NCI-H2107 (cell line): Measurements from ENCODE around the gene EIF1.
"Not testable (repeated sequence)": the region's sequence is repeated elsewhere in the genome, so short reads cannot be mapped to it uniquely, and the experiment has no call there.

Experiments used
- DNase-seq: peaks from one replicate; lab custom pipeline; 2025; lab: John Stamatoyannopoulos, UW

Gene EIF1

GRCh38 chr17:41655611-41656111, 33.0 kb upstream of the EIF1 start:
- peak; percentile 25 for DNase-seq

DNA sequence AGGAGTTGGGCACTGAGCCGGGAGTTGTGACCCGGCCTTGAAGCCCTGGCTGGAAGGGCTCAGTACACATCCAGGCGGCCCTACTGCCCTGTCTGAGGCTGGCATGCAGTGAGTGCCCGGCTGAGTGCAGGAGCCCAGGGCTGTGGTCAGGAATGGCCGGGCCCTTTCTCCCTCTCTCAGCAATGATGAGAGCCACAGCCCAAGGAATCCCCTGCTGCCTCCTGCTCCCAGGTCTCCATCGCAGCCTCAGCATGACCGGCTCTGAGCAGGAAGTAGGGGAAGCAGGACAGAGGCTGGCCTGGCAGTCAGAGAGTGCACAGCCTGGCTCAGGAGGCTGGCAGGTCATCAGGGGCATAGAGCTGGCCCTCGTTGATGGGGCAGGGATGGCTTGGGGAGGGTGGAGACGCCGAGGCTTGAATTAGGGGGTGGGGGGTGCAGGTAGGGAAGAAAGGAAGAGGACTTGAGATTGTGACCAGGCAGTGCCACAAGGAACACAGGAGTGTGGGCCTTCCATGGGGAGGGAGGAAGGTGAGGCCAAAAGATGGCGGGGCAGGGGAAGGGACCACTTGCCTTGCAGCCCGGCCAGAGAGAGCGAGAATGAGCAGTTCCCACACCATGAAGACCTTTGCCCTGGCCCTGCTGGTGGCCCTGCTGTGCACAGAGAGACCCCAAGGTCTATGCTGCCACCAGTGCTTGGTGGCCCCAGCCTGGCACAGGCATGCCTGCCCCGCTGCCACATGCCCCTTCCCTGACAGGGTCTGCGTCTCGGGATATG, 32.2 kb upstream of the EIF1 start:
- no peak for DNase-seq

DNA sequence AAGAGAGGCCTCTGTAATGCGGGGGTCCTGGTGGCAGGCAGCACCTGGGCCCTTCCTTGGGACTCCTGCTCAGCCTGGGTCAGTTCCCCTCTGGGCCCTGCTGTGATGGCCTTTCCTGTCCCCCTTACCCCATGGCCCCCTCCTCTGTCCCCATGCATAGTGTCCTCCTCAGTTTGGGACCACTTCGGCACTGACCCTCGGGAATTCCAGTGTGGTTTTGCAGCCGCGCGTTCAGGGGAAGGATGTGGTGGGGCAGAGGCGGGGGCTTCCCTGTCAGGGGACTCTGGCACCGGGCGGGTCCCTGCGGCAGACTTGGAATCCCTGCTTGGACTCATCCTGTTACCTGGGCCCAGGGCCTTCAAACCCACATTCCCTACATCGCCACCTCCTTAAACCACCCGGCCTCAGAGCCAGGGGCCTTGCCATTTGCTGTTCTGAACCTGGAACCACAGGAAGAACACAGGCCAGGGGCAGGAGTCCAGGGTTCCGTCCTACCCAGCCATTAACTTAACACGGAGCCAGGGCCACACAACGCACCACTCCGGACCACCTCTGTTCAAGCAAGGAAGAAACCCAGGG, 31.4 kb upstream of the EIF1 start:
- DNase-seq = no peak

- no peak for DNase-seq
These were observed 30.7 kb upstream of the EIF1 start for GRCh38 chr17:41657936-41658335.

GRCh38 chr17:41658846-41659245, 29.8 kb upstream of the EIF1 start:
- no peak for DNase-seq

- DNase-seq = no peak
These were observed 29.1 kb upstream of the EIF1 start for GRCh38 chr17:41659427-41660212.

- DNase-seq = no peak
These were observed 28.4 kb upstream of the EIF1 start for GRCh38 chr17:41660221-41660711.

- DNase-seq = no peak
These were observed 25.1 kb upstream of the EIF1 start for GRCh38 chr17:41663451-41664171.

DNA sequence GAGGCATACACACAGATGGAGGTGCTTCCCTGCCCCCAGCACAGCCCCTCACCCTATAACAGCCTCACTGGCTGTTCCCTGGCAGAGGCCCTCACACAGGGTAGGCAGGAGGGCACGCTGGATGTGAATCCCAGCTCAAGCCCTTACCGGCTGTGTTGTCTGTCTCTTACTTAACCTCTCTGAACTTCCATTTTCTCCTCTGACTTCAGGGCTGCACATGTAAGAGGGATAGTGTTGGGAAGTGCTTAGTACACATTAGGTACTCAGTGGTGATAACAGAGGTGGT, 24.6 kb upstream of the EIF1 start:
- DNase-seq = no peak

DNA sequence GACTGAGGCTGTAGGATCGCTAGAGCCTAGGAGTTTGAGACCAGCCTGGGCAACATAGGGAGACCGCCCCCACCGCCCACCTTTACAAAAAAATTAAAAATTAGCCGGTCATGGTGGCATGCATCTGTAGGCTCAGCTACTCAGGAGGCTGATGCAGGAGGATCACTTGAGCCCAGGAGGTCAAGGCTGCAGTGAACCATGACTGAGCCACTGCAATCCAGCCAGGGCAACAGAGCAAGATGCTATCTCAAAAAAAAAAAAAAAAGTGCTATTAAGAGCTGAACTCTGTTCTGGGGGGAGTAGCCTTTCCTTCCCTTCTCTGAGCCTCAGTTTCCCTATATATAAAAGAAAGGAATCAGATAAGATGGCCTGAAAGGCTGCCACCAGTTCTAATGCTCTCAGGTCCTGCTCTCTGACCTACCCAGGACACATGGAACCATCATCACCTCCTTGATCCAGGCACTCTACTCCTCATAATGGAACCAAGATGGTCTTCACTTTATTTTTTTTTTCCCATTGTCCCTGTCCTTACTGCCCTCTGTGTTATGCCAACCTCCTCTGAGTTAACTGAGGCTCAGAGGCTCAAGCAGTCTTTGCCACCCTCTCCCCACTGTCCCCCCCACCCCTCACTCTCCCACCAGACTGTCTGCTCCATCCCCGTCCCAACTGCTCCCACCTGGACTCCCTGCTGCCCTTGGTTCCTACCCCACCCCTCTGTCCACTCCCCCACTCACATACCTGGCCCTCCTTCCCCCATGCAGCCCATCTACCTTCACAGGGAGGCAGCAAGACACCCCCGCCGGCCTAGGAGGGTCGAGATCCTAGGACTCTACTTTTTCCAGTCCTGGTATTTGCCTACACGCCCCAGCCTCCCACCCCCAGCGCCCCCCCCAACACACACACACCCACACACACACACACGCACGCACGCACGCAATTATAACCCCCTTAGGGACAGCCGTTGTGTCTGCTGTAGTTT, 23.8 kb upstream of the EIF1 start:
- DNase-seq = no peak

GRCh38 chr17:41665566-41666236, 23.0 kb upstream of the EIF1 start:
- DNase-seq = peak; percentile 81

GRCh38 chr17:41666237-41666641, 22.4 kb upstream of the EIF1 start:
- DNase-seq = peak; percentile 30

DNA sequence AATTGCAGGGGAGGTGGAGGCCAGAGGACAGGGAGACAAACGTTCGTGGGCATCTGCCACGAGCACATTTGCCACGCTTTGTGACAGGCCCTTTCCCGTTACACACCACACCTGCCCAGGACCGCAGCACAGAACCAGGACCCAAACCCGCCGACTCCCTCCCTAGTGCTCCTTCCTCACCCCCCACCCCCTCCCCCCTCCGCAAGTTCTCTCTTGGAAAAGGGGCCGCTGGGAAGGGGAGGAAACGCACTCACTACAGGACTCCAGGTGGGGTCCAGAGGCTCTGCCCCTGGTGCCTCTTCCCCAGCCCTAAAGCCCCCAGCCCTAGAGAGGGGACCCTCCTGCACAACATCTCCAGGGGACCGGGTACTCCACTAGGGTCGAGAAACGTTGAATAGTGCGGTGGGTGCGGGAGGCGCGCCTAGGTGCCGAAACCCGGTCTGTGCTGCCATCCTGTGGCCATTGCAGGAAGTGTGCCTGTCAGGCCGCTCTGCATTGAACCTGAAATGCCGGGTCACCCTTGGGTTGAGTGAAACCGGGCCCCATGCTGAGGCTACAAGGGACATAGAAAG, 21.9 kb upstream of the EIF1 start:
- DNase-seq = peak; percentile 48

GRCh38 chr17:41667280-41668041, 21.2 kb upstream of the EIF1 start:
- DNase-seq = no peak

DNA sequence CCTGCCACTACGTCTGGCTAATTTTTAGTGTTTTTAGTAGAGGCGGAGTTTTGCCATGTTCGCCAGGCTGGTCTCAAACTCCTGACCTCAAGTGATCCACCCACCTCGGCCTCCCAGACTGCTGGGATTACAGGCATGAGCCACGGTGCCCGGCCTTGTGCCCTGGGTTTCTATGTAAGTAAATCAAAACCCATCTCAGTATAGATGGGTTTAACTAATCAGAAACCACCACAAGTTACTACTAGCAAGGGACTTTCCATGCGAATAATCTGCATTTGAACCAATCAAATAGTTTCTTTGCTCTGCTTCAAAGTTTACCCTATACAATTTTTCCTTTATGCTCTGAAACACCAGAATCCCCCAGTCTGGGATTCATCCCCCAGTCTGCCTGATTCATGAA, 16.5 kb upstream of the EIF1 start:
- DNase-seq = no peak

GRCh38 chr17:41675157-41676057, 13.3 kb upstream of the EIF1 start:
- not testable (repeated sequence) for DNase-seq

DNA sequence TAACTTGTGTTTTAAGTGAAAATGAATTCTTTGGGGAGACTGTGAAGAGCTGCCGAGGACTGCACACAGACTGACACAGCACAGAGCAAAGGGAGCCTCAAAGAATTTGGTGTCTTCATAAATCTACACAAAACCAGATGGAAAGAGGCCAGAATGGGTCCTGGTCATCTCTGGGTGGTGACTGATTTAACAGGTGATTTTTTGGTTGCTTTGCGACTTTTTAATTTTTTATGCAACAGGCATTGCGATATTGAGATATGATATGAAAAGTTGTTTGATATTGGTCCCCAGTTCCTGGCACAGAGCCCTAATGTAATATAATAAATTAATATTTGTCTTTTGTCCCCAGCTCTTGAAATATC, 12.6 kb upstream of the EIF1 start:
- no peak for DNase-seq

DNA sequence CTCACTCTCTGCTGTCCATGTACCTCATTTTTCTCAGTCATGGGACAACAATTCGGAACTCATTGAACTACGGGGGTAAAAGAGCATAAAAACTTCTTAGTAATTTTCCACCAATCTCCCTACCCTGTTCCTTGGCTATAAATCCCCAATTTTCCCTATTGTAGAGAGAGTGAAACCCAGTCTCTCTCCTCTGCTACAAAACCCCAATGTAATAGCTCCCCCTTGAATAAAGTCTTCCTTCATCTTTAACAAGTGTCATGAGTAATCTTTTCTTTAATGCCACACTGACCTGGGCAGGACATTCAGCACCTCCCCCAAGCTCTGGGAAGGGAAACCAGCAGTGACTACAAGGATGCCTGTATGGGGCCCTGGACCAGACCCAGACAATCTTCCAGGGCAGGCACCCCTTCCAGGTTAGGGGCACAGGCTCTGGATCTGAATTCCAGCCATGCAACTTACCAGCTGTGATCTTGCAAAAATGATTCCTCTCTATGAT, 10.2 kb upstream of the EIF1 start:
- DNase-seq = no peak
